T-cell (primary cell): ENCODE measurements around the gene SLCO3A1. TPM values are rescaled to one million over a fixed set of nuclear protein-coding genes. Genes with fewer than 3 reads are reported as not detected.

Experiments
- ATAC-seq, 4 experiments: fragments of 200-7000 bp in 3 of 4; fragments of 150-1000 bp in 1 of 4; cut with Tn5 transposase; replicated peaks in 1 of 4; 1 replicate in 3 of 4; 2 replicates in 1 of 4; pipeline ENCODE4 v1.10.0; 2021; ENCODE audit warnings: moderate library complexity in 3 of 4, mild to moderate bottlenecking in 2 of 4, moderate number of reproducible peaks in 1 of 4
- CTCF ChIA-PET, 2 donors: fragments of 300-600 bp; sonication (Branson Sonifier 250); formaldehyde crosslinking; loops; one replicate each; lab custom pipeline; 2022; ENCODE audit warnings: antibody characterized with exemption in 2 of 2; lab: Charles Lee
- POLR2A ChIA-PET, 2 donors: fragments of 300-600 bp; sonication (Branson Sonifier 250); formaldehyde crosslinking; loops; one replicate each; lab custom pipeline; 2022; ENCODE audit warnings: antibody characterized with exemption in 2 of 2; lab: Charles Lee
- DNase-seq, 35 experiments: peaks; one replicate each; pipeline versions ENCODE4 v3.0.0 to v3.0.0-alpha.2; 2013 to 2023
- H3K27ac ChIP-seq: one replicate; pipeline ENCODE4 v1.5.1; 2013; ENCODE audit warnings: low read length
- H3K27me3 ChIP-seq, 2 experiments: replicated peaks in 1 of 2; 1 replicate in 1 of 2; 2 replicates in 1 of 2; pipeline versions ENCODE4 v1.6.1 to v1.7.0; 2013; ENCODE audit warnings: low read length in 1 of 2, mixed read lengths in 1 of 2; ENCODE audit not compliant: control insufficient read depth in 2 of 2, insufficient read depth in 2 of 2; ENCODE audit errors: extremely low read depth in 1 of 2
- H3K36me3 ChIP-seq, 2 donors: 1 replicate in 1 of 2; 2 replicates in 1 of 2; pipeline versions ENCODE4 v1.6.1 to v1.7.0; 2013; ENCODE audit warnings: low read length in 1 of 2; ENCODE audit not compliant: control insufficient read depth in 2 of 2, insufficient read depth in 1 of 2; ENCODE audit errors: extremely low read depth in 1 of 2
- H3K4me1 ChIP-seq, 2 experiments: 1 replicate in 1 of 2; 2 replicates in 1 of 2; pipeline versions ENCODE4 v1.6.1 to v1.7.0; 2013; ENCODE audit warnings: low read length in 2 of 2, mixed read lengths in 1 of 2; ENCODE audit not compliant: insufficient read depth in 2 of 2, control insufficient read depth in 1 of 2; ENCODE audit errors: extremely low read depth in 1 of 2
- H3K4me3 ChIP-seq, 2 donors: 1 replicate in 1 of 2; 2 replicates in 1 of 2; pipeline versions ENCODE4 v1.5.1 to v1.7.0; 2013; ENCODE audit warnings: mild to moderate bottlenecking in 2 of 2, low read length in 1 of 2, moderate library complexity in 1 of 2; ENCODE audit not compliant: control insufficient read depth in 1 of 2; ENCODE audit errors: extremely low read depth in 1 of 2
- H3K9me3 ChIP-seq: 2 replicates; pipeline ENCODE4 v1.7.0; 2013
- H3K27ac Mint-ChIP-seq, 2 donors: one replicate each; pipeline ENCODE4 v1.8.0; 2020 to 2021; ENCODE audit warnings: mild to moderate bottlenecking in 2 of 2, mixed read lengths in 2 of 2
- H3K27me3 Mint-ChIP-seq, 2 donors: one replicate each; pipeline ENCODE4 v1.8.0; 2021 to 2022; ENCODE audit warnings: mixed read lengths in 2 of 2
- H3K36me3 Mint-ChIP-seq: one replicate; pipeline ENCODE4 v1.8.0; 2021; ENCODE audit warnings: mixed read lengths
- H3K4me1 Mint-ChIP-seq, 3 donors: one replicate each; pipeline ENCODE4 v1.8.0; 2020 to 2022; ENCODE audit warnings: mixed read lengths in 3 of 3, mild to moderate bottlenecking in 1 of 3
- H3K4me3 Mint-ChIP-seq, 3 donors: one replicate each; pipeline ENCODE4 v1.8.0; 2020 to 2022; ENCODE audit warnings: mild to moderate bottlenecking in 3 of 3, mixed read lengths in 3 of 3, moderate library complexity in 3 of 3
- H3K9me3 Mint-ChIP-seq, 3 donors: one replicate each; pipeline ENCODE4 v1.8.0; 2020 to 2022; ENCODE audit warnings: mixed read lengths in 3 of 3
- WGBS: methylation state at CpG from one replicate; pipeline ENCODE4 v1.1.5; 2013; ENCODE audit warnings: missing lambda C conversion rate; ENCODE audit not compliant: insufficient coverage; 5-methylcytosine and 5-hydroxymethylcytosine counted together
- total RNA-seq, 35 experiments: library from RNA in 6 of 35; stranded (reverse) in 6 of 35; fragments of 120-200 nt in 1 of 35; gene quantifications; one replicate each; pipeline versions ENCODE4 v1.2.1 to v1.2.4 and lab custom pipeline; 2013 to 2026

Gene SLCO3A1
- total RNA-seq, 5 donors from 2014 or later (not counting 1 experiment from before 2014, with no cell fraction given) = 26.2 to 52.2 (median 38.7) TPM

GRCh38 chr15:92000709-92001108, 147.2 kb downstream of the SLCO3A1 start:
- Mint-ChIP-seq H3K4me3 (no peak overlapping the region), H3K27me3 (no peaks in the 10 kb centered on the region), H3K27ac (no peak overlapping the region), H3K4me1 (peaks cover 22 to 49% (median 43%) of the 10 kb centered on the region in 3 donors), H3K9me3 (no peaks in the 10 kb centered on the region), H3K36me3 (no peaks in the 10 kb centered on the region)
- Histone ChIP-seq H3K36me3 (no peaks in the 10 kb centered on the region), H3K27me3 (no peaks in the 10 kb centered on the region), H3K27ac (no peak overlapping the region), H3K4me1 (peaks cover 0 to 3% of the 10 kb centered on the region in 2 experiments), H3K4me3 (no peak overlapping the region), H3K9me3 (no peaks in the 10 kb centered on the region)
- POLR2A ChIA-PET = no interaction called here
- 96% methylated on average over 6 of the region's 6 CpGs for WGBS
- ATAC-seq (no peak), DNase-seq (no peak)
- CTCF ChIA-PET = no interaction called here

DNA sequence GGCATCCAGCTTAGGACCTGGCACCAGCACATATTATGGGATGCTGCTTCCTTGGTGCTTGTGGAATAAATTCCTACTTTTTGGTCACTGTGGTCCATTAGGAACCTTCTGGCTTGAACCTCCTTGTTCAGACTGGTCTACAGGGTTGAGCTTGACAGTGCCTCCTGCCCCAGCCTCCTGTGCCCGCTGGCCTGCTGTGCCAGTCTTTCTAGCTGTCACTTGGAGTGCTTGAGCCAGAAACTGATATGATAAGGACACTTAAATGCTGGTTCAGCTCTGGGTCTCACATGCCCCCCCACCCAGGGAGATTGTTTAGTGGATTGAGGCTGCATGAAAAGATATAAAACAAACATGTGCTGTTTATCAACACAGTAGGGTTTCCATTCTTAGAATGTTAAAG, 147.8 kb downstream of the SLCO3A1 start:
- H3K36me3 ChIP-seq = no peaks in the 10 kb centered on the region
- Mint-ChIP-seq H3K4me3 (no peak overlapping the region), H3K4me1 (peaks cover 26 to 53% (median 48%) of the 10 kb centered on the region in 3 donors), H3K36me3 (no peaks in the 10 kb centered on the region), H3K27me3 (no peaks in the 10 kb centered on the region), H3K27ac (no peak overlapping the region), H3K9me3 (no peaks in the 10 kb centered on the region)
- POLR2A ChIA-PET = interaction anchor here in 1 of 2 donors (0.7 kb wide), 1 partner anchor 12 kb away, joined by 9 read pairs; no protein-coding TSS in a partner anchor
- no peak overlapping the region for H3K27ac ChIP-seq
- H3K4me3 ChIP-seq = no peak overlapping the region
- no peak for ATAC-seq
- H3K9me3 ChIP-seq = no peaks in the 10 kb centered on the region
- CTCF ChIA-PET = interaction anchor here in 1 of 2 donors (0.7 kb wide), 1 partner anchor 135 kb away, joined by 6 read pairs; no protein-coding TSS in a partner anchor
- 100% methylated on average over 1 of the region's 1 CpG for WGBS
- no peak for DNase-seq
- peaks cover 0 to 3% of the 10 kb centered on the region in 2 experiments for H3K4me1 ChIP-seq
- H3K27me3 ChIP-seq = no peaks in the 10 kb centered on the region

DNA sequence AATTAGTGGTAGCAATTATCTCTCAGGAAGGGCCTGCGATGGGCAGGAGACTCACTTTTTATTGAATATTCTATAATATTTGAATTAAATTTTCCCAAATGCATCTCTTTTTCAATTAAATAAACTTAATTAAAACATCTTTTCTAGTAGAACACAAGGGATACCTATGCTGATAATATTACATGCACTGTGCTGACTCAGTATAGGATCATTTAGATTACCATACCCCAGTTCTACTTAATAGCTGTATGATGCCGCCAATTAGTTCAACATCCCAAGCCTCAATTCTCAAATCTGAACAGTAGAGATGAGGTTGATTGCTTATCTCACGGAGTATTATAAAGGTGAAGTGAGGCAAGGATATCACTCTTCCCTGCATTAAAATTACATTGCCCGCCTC, 149.2 kb downstream of the SLCO3A1 start:
- no peaks in the 10 kb centered on the region for H3K36me3 ChIP-seq
- H3K9me3 Mint-ChIP-seq = peaks cover 0 to 3% (median 0%) of the 10 kb centered on the region in 3 donors
- H3K4me1 Mint-ChIP-seq = peaks cover 39 to 64% (median 60%) of the 10 kb centered on the region in 3 donors
- ATAC-seq (no peak), DNase-seq (no peak)
- H3K27me3 ChIP-seq = no peaks in the 10 kb centered on the region
- no peaks in the 10 kb centered on the region for H3K9me3 ChIP-seq
- H3K4me1 ChIP-seq = peaks cover 0 to 3% of the 10 kb centered on the region in 2 experiments
- WGBS = 100% methylated on average over 1 of the region's 4 CpGs
- POLR2A ChIA-PET = no interaction called here
- no peak overlapping the region for H3K4me3 Mint-ChIP-seq
- H3K27ac Mint-ChIP-seq = no peak overlapping the region
- H3K4me3 ChIP-seq = no peak overlapping the region
- CTCF ChIA-PET = no interaction called here
- H3K27me3 Mint-ChIP-seq = no peaks in the 10 kb centered on the region
- no peaks in the 10 kb centered on the region for H3K36me3 Mint-ChIP-seq
- no peak overlapping the region for H3K27ac ChIP-seq

DNA sequence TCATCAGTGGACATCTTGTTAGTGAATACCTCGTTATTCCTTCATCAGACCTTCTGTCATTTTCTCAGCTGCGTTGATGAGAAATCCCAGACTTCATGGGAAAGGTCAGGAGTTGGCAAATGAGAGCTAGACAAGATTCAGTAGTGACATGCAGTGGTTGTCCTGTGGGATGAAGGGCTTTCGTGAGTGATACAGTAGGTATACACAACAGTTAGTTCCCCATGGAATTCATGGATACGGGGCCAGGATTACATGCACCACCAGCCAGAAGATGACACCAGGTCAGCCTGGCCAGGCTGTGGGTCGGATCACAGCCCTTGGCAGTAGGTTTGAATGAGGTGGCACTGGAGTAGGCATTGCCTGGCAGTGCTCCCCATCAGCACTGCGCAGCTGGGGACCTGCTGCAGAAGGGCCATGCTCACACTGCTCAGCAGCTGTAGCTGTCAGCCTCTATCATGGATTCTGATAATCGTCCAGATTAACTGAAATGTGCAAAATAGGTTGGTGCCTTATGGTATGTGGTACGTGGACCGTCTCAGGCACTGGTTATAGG, 150.1 kb downstream of the SLCO3A1 start:
- Histone ChIP-seq H3K9me3 (no peaks in the 10 kb centered on the region), H3K27me3 (no peaks in the 10 kb centered on the region), H3K36me3 (no peaks in the 10 kb centered on the region), H3K4me1 (peaks cover 0 to 3% of the 10 kb centered on the region in 2 experiments), H3K4me3 (no peak overlapping the region), H3K27ac (no peak overlapping the region)
- no peak for ATAC-seq
- peaks cover 47 to 69% (median 66%) of the 10 kb centered on the region in 3 donors for H3K4me1 Mint-ChIP-seq
- H3K9me3 Mint-ChIP-seq = peaks cover 0 to 3% (median 0%) of the 10 kb centered on the region in 3 donors
- no peak for DNase-seq
- ChIA-PET POLR2A (no interaction called here), CTCF (no interaction called here)
- H3K27ac Mint-ChIP-seq = no peak overlapping the region
- H3K36me3 Mint-ChIP-seq = no peaks in the 10 kb centered on the region
- no peak overlapping the region for H3K4me3 Mint-ChIP-seq
- WGBS = 98% methylated on average over 5 of the region's 9 CpGs
- H3K27me3 Mint-ChIP-seq = no peaks in the 10 kb centered on the region

GRCh38 chr15:92005154-92005553, 151.6 kb downstream of the SLCO3A1 start:
- 85% methylated on average over 5 of the region's 6 CpGs for WGBS
- no peaks in the 10 kb centered on the region for H3K9me3 ChIP-seq
- no peaks in the 10 kb centered on the region for H3K27me3 Mint-ChIP-seq
- DNase-seq = peak in 1 of 35 experiments; percentile 7
- no peak overlapping the region for H3K4me3 Mint-ChIP-seq
- H3K4me1 Mint-ChIP-seq = peaks cover 56 to 77% (median 77%) of the 10 kb centered on the region in 3 donors
- H3K9me3 Mint-ChIP-seq = peaks cover 0 to 3% (median 0%) of the 10 kb centered on the region in 3 donors
- H3K27ac ChIP-seq = no peak overlapping the region
- peak overlapping the region; percentile 13 to 75 for H3K27ac Mint-ChIP-seq
- ATAC-seq = peak in 3 of 4 experiments; percentile 35 to 56 (median 48)
- H3K36me3 Mint-ChIP-seq = no peaks in the 10 kb centered on the region
- no peak overlapping the region for H3K4me3 ChIP-seq
- CTCF ChIA-PET = no interaction called here
- no peaks in the 10 kb centered on the region for H3K27me3 ChIP-seq
- POLR2A ChIA-PET = no interaction called here
- H3K36me3 ChIP-seq = no peaks in the 10 kb centered on the region
- H3K4me1 ChIP-seq = peaks cover 0 to 7% of the 10 kb centered on the region in 2 experiments

- Histone ChIP-seq H3K9me3 (no peaks in the 10 kb centered on the region), H3K4me1 (peaks cover 3 to 13% of the 10 kb centered on the region in 2 experiments), H3K27me3 (no peaks in the 10 kb centered on the region), H3K4me3 (no peak overlapping the region), H3K36me3 (no peaks in the 10 kb centered on the region), H3K27ac (no peak overlapping the region)
- H3K4me1 Mint-ChIP-seq = peaks cover 68 to 81% (median 79%) of the 10 kb centered on the region in 3 donors
- no peaks in the 10 kb centered on the region for H3K27me3 Mint-ChIP-seq
- H3K4me3 Mint-ChIP-seq = no peak overlapping the region
- H3K36me3 Mint-ChIP-seq = no peaks in the 10 kb centered on the region
- H3K9me3 Mint-ChIP-seq = peaks cover 0 to 3% (median 0%) of the 10 kb centered on the region in 3 donors
- DNase-seq = no peak
- CTCF ChIA-PET = no interaction called here
- POLR2A ChIA-PET = interaction anchor here (0.6 kb wide), 2 partner anchors 11 to 185 kb away, joined by 3 to 6 read pairs; no protein-coding TSS in a partner anchor
- 90% methylated on average over 2 of the region's 7 CpGs for WGBS
- ATAC-seq = no peak
- H3K27ac Mint-ChIP-seq = peak overlapping the region in 1 of 2 donors; percentile 2
Observed at GRCh38 chr15:92006186-92007028, 152.9 kb downstream of the SLCO3A1 start.
